ENCODE data around the gene MYOC. TPM values are rescaled to one million over a fixed set of nuclear protein-coding genes. Genes with fewer than 3 reads are reported as not detected.

Gene MYOC
- polyA plus RNA-seq, 1 of the 3 experiments (the other 2 are of a cell fraction), result not detected

DNA sequence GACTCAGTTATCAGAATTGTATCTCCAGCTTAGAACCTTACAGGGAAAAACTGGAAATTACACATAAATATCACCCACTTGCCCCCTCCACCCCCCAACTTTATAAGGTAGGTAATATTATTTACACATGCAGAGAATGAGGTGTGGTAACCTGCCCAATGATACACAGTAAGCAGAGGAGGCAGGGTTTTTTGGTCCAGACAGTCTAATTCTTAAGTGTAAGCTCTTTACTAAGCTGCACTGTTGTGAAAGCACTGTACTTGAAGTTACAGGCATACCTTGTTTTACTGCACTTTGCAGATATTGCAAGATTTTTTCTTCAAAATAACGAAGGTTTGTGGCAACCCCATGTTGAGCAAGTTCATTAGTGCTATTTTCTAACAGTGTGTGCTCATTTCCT, 55.3 kb downstream of the MYOC start (continued):
- TF ChIP-seq RXRA (IDR thresholded peaks at IDR 0.05; ENCODE audit: borderline replicate concordance, low read depth) (no peak), NRF1 (IDR thresholded peaks at IDR 0.05; ENCODE audit: low read depth, low read length) (no peak), RAD21 (IDR thresholded peaks at IDR 0.05; ENCODE audit: low read length) (no peak), RFX5 (IDR thresholded peaks at IDR 0.05; ENCODE audit: low read length) (no peak), IRF3 (IDR thresholded peaks at IDR 0.05; ENCODE audit: low read depth, low read length) (no peak), GABPA (IDR thresholded peaks at IDR 0.05; ENCODE audit: low read depth) (no peak), FOXJ3 (CRISPR knock-in tag; IDR thresholded peaks at IDR 0.05) (no peak), PBX3 (IDR thresholded peaks at IDR 0.05) (no peak), JUND (IDR thresholded peaks at IDR 0.05) (no peak), RCOR1 (IDR thresholded peaks at IDR 0.05; ENCODE audit: low read length) (no peak)

GRCh38 chr1:171596705-171597104, 55.8 kb downstream of the MYOC start:
- no peak overlapping the region for H3K27ac ChIP-seq (ENCODE audit: low read depth in 2 of 2, low read length in 1 of 2)
- no peak overlapping the region for H3K9ac ChIP-seq
- 98% methylated on average over 2 of the region's 2 CpGs for WGBS (ENCODE audit: low lambda C conversion rate)
- peaks cover 18% of the 10 kb centered on the region for H3F3A ChIP-seq (replicated peaks; ENCODE audit: insufficient read depth)
- ChIA-PET CTCF (no interaction called here), POLR2A (no interaction called here)
- peaks cover 28 to 30% of the 10 kb centered on the region in 2 experiments for H3K36me3 ChIP-seq (replicated peaks in 1 of 2; ENCODE audit: control insufficient read depth in 1 of 2, insufficient read depth in 2 of 2, low read length in 1 of 2)
- no peak for DNase-seq
- H3K4me1 ChIP-seq (ENCODE audit: control insufficient read depth in 1 of 2, insufficient read depth in 2 of 2, low read depth in 1 of 2, low read length in 1 of 2), result 0 out of 4 replicates have a peak, but pooled peaks cover 0 to 7% of the 10 kb centered on the region in 2 experiments
- no peaks in the 10 kb centered on the region for H3K27me3 ChIP-seq (ENCODE audit: insufficient read depth)
- no peaks in the 10 kb centered on the region for H4K20me1 ChIP-seq (ENCODE audit: insufficient read depth)
- no peak overlapping the region for H2AFZ ChIP-seq (ENCODE audit: low read depth)
- no peaks in the 10 kb centered on the region for H3K9me2 ChIP-seq
- H3K79me2 ChIP-seq (ENCODE audit: insufficient read depth), result no peaks in the 10 kb centered on the region
- H3K4me2 ChIP-seq, result no peak overlapping the region
- H3K9me3 ChIP-seq, result no peaks in the 10 kb centered on the region
- no peak overlapping the region for H3K4me3 ChIP-seq (ENCODE audit: low read depth in 2 of 2, low read length in 1 of 2)
- TF ChIP-seq FOSL2 (IDR thresholded peaks at IDR 0.05; ENCODE audit: borderline replicate concordance, low read depth), result no peak
- TF ChIP-seq SMC3 (IDR thresholded peaks at IDR 0.05; ENCODE audit: low read depth, low read length), result no peak
- TF ChIP-seq FOXJ3 (CRISPR knock-in tag; IDR thresholded peaks at IDR 0.05), result no peak
- no peak for TF ChIP-seq NFIC (IDR thresholded peaks at IDR 0.05; ENCODE audit: borderline replicate concordance)
- TF ChIP-seq FOXM1 (IDR thresholded peaks at IDR 0.05; ENCODE audit: low read depth), result no peak
- TF ChIP-seq RCOR1 (IDR thresholded peaks at IDR 0.05; ENCODE audit: low read length), result no peak

GRCh38 chr1:171596119-171596518, 56.4 kb downstream of the MYOC start:
- Histone ChIP-seq H3K4me3 (ENCODE audit: low read depth in 2 of 2, low read length in 1 of 2) (no peak overlapping the region), H2AFZ (ENCODE audit: low read depth) (no peak overlapping the region), H3K9me2 (no peaks in the 10 kb centered on the region), H3K27me3 (ENCODE audit: insufficient read depth) (no peaks in the 10 kb centered on the region), H3K4me1 (ENCODE audit: control insufficient read depth in 1 of 2, insufficient read depth in 2 of 2, low read depth in 1 of 2, low read length in 1 of 2) (0 out of 4 replicates have a peak, but pooled peaks cover 0 to 7% of the 10 kb centered on the region in 2 experiments), H4K20me1 (ENCODE audit: insufficient read depth) (no peaks in the 10 kb centered on the region), H3F3A (replicated peaks; ENCODE audit: insufficient read depth) (peaks cover 18% of the 10 kb centered on the region), H3K4me2 (no peak overlapping the region), H3K79me2 (ENCODE audit: insufficient read depth) (no peaks in the 10 kb centered on the region), H3K36me3 (replicated peaks in 1 of 2; ENCODE audit: control insufficient read depth in 1 of 2, insufficient read depth in 2 of 2, low read length in 1 of 2) (peaks cover 34 to 36% of the 10 kb centered on the region in 2 experiments), H3K27ac (ENCODE audit: low read depth in 2 of 2, low read length in 1 of 2) (no peak overlapping the region), H3K9ac (no peak overlapping the region), H3K9me3 (no peaks in the 10 kb centered on the region)
- no peak for DNase-seq
- POLR2A ChIA-PET, result no interaction called here
- CTCF ChIA-PET, result interaction anchor here (1.2 kb wide), 1 partner anchor 111 kb away, joined by 5 read pairs; the partner anchor contains the start of gene PRRC2C
- 100% methylated on average over 1 of the region's 1 CpG for WGBS (ENCODE audit: low lambda C conversion rate)
- no peak for TF ChIP-seq EZH2phosphoT487 (IDR thresholded peaks at IDR 0.05; ENCODE audit: borderline replicate concordance, low read depth)
- TF ChIP-seq RXRA (IDR thresholded peaks at IDR 0.05; ENCODE audit: borderline replicate concordance, low read depth), result no peak
- TF ChIP-seq TAF1 (IDR thresholded peaks at IDR 0.05; ENCODE audit: borderline replicate concordance, low read depth, low read length), result no peak
- TF ChIP-seq, protein P1, sequence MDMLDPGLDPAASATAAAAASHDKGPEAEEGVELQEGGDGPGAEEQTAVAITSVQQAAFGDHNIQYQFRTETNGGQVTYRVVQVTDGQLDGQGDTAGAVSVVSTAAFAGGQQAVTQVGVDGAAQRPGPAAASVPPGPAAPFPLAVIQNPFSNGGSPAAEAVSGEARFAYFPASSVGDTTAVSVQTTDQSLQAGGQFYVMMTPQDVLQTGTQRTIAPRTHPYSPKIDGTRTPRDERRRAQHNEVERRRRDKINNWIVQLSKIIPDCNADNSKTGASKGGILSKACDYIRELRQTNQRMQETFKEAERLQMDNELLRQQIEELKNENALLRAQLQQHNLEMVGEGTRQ (IDR thresholded peaks at IDR 0.05; ENCODE audit: borderline replicate concordance, low read depth, low read length), result no peak
- TF ChIP-seq, protein P2, sequence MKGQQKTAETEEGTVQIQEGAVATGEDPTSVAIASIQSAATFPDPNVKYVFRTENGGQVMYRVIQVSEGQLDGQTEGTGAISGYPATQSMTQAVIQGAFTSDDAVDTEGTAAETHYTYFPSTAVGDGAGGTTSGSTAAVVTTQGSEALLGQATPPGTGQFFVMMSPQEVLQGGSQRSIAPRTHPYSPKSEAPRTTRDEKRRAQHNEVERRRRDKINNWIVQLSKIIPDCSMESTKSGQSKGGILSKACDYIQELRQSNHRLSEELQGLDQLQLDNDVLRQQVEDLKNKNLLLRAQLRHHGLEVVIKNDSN (IDR thresholded peaks at IDR 0.05; ENCODE audit: borderline replicate concordance, low read depth), result no peak
- TF ChIP-seq MAX (IDR thresholded peaks at IDR 0.05; ENCODE audit: low read depth), result no peak
- no peak for TF ChIP-seq TCF12 (IDR thresholded peaks at IDR 0.05)
- TF ChIP-seq FOXJ3 (CRISPR knock-in tag; IDR thresholded peaks at IDR 0.05), result no peak
- TF ChIP-seq TEAD4 (IDR thresholded peaks at IDR 0.05; ENCODE audit: borderline replicate concordance, insufficient read depth), result no peak
- TF ChIP-seq, protein P3, sequence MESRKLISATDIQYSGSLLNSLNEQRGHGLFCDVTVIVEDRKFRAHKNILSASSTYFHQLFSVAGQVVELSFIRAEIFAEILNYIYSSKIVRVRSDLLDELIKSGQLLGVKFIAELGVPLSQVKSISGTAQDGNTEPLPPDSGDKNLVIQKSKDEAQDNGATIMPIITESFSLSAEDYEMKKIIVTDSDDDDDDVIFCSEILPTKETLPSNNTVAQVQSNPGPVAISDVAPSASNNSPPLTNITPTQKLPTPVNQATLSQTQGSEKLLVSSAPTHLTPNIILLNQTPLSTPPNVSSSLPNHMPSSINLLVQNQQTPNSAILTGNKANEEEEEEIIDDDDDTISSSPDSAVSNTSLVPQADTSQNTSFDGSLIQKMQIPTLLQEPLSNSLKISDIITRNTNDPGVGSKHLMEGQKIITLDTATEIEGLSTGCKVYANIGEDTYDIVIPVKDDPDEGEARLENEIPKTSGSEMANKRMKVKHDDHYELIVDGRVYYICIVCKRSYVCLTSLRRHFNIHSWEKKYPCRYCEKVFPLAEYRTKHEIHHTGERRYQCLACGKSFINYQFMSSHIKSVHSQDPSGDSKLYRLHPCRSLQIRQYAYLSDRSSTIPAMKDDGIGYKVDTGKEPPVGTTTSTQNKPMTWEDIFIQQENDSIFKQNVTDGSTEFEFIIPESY (IDR thresholded peaks at IDR 0.05; ENCODE audit: borderline replicate concordance, low read depth), result no peak
